GM18867 (cell line): ENCODE measurements around the gene ANKMY1.
A peak's percentile ranks its signal among the peaks of the same experiment; 100 is the strongest.

Experiments used
- ATAC-seq: cut with Tn5 transposase; IDR thresholded peaks from one replicate; pipeline ENCODE4 v1.9.1; 2021; ENCODE audit warnings: mild to moderate bottlenecking, moderate library complexity; ENCODE audit not compliant: unreplicated experiment

The ANKMY1 gene

DNA sequence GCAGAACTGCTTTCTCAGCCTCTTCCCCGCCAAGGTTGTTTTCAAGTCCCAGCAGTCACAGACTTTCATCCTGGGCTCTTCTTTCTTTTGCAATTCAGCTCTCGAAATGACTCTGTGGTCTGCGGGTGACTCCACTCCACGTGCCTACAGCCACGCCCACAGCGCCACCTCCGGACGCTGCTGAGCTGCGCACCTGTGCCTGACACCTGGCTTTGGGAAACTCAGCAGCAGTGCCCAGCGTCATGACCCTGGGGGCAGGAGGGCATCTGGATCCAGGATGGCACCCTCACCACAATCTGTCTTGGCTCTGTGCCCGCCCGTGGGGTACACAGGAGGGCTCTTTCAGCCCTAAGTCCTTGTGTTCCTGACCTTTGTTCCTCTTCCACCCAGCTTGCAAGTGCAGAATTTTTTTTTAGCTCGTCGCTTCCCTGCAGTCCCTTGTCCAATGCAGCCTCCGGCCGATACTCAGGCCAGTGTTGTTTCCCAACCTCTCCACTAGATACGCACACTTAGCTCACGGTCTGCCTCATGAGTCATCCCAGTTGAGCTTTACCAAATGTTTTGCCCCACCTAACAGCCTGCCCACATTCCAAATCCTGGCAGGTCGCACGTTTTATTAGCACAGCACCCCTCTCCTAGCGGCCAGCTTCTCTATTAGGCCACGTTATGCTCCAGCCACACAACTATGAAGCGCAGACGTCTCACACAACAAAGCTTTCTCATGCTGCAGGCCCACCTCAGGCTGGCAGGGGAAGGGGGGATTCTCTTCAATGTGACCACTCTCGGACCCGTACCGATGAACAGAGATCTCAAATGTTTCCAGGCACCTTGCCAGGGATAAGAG, 22.2 kb upstream of the ANKMY1 start:
- ATAC-seq = peak; percentile 47

DNA sequence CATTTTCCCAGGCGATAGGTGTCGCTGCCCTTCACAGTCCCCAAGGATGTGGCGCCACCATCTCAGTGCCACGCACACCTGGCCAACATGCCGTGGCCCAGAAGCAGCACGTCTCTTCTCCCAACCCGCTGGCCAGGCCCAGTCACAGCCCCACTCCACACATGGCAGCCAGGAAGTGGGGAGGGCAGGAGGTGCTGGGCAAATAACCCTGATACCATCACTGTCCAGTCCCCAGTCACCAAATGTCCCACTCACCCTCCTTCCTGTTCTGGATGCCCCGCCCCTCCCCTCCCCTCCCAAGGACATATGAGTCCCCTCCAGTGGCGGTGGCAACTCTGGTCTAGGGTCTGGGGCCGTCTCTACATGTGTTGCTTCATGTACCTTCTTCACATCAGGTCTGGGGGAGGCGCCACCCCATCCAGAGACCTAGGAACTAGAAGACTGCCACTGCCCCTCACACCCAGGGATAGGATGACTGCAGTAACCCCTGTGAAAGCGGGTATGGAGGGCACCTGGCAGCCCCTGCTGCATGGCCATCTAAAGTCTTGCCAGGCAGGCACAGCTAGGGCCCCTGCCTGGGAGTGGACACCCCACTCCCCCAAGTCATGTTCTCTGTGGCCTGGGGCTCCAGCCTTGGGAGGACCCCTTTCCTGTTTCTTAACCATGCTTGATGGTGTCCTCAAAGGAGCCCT, 21.4 kb upstream of the ANKMY1 start:
- no peak for ATAC-seq

DNA sequence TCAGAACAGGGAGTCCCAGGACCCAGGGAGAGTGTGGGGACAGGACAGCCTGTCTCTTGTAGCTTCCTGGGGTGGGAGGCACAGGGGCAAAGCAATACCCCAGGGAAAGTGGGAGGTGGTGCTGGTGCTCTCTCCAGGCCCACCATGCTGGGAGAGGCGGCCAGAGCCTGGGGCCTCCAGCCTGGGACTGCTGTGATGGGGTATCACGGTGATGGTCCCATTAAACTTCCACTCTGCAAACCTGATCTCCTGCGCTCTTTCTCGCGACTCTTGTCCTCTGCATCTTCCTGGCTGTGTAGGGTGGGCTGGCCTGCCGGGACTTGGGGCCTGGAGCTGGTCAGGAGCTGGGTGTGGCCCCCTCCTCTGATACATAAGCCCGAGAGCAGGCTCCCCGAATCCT, 20.7 kb upstream of the ANKMY1 start:
- ATAC-seq = no peak

DNA sequence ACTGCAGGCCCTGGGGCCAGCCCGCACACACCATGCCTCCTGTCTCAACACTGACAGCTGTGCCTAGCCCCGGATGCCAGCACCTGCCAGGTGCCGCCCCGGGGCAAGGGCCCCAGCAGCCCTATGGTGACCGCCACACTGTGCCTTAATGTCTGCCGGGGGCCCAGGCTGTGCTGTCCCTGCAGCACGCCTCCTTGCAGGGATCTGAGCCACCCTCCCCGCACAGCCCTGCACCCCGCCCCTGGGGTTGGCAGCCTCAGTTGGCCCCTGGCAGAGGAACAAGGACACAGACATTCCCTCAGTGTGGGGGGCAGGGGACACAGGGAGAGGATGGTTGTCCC, 20.3 kb upstream of the ANKMY1 start:
- no peak for ATAC-seq

DNA sequence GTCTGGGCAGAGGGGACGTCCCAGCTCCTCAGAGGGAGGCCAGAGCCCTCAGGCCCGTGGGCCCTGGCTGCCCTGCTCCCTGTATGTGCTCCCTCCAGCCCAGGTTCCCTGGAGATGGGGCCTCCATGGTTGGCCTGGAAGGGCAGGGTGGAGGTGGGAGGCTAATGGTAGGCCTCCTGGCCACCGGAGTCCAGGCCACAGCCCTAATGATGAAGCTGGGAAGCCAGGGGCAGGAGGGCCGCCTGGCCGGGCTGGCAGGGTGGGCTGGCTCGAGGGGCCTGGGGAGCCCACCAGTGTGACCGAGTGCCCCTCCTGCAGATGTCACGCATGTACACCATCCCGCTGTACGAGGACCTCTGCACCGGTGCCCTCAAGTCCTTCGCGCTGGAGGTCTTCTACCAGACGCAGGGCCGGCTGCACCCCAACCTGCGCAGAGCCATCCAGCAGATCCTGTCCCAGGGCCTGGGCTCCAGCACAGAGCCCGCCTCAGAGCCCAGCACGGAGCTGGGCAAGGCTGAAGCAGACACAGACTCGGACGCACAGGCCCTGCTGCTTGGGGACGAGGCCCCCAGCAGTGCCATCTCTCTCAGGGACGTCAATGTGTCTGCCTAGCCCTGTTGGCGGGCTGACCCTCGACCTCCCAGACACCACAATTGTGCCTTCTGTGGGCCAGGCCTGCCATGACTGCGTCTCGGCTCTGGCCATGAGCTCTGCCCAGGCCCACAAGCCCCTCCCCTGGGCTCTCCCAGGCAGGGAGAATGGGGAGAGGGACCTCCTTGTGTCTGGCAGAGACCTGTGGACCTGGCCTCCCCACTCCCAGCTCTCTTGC, 19.7 kb upstream of the ANKMY1 start:
- ATAC-seq = no peak

DNA sequence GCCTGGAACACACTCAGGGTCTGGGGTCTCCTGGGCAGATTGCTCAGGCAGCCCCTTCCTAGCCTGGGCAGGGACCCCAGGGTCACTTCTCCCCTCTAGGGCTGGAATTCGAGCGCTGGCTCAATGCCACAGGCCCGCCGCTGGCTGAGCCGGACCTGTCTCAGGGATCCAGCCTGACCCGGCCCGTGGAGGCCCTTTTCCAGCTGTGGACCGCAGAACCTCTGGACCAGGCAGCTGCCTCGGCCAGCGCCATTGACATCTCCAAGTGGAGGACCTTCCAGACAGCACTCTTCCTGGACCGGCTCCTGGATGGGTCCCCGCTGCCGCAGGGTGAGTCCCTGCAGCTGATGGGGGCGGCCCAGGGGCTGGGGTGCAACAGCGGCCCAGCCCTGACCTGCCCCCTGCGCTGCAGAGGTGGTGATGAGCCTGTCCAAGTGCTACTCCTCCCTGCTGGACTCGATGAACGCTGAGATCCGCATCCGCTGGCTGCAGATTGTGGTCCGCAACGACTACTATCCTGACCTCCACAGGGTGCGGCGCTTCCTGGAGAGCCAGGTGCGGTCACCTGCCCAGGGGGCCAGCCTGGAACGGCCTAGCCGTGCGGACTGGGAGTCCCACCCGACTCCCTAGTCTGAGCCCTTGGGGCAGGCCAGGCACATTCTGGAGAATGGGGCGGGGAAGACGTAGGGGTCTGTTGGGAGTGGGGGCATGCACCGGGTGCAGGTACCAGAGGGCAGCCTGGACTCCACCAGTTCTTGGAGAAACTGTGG, 18.8 kb upstream of the ANKMY1 start:
- no peak for ATAC-seq

DNA sequence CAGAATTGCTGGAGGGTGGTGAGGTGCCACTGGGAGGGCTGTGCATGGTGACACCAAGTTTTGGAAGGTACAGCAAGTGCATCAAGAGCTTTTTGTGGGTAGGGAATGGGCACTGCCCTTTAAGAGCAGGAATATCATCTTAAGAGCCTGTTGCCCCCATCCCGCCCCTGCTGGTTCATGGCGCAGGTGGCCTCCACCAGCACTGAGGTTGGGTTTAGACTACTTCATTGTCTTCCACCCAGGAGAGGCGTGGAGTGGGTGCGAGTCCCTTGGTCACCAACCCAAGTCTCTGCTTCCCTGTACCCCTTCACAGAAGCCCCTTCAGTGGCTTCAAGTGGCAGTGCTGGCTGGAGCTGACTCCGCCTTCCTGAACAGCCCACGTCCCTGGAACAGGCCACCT, 18.2 kb upstream of the ANKMY1 start:
- ATAC-seq = no peak

DNA sequence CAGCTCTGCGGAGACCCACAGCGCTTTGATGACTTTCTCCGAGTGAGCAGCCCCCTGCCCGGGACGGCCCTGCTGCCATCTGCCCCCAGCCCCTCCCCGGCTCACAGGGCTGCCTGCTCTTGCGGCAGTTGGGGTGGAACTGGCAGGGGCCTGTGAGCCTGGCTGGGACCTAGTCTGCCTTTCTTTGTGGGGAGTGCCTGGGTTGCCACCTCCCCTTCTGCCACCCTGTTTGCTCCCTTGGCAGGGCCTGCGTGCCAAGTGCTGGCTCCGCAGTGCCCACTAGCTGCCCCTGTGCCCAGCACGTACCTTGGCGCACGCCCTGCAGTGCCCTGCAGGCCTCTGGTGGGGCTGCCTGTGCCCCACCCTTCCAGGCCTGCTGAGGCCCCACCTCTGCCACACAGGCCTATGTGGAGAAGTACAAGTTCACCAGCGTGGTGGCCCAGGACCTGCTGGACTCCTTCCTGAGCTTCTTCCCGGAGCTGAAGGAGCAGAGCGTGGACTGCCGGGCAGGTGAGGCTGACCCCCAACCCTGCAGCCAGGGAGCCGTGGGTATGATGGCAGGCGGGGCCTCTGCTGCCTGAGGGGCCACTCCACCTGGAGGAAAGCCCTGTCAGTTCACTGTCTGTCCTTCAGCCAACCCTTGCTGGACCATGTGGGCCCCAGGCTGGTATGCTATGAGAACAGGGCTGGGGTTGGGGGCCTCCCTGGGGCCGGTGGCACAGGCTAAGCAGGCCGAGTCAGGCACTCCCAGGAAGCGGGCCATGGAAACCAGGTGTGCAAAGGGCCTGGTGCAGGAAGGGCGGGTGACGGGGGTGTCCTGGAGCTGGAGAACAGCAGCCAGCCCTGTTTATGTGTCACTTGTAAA, 17.5 kb upstream of the ANKMY1 start:
- ATAC-seq = no peak

DNA sequence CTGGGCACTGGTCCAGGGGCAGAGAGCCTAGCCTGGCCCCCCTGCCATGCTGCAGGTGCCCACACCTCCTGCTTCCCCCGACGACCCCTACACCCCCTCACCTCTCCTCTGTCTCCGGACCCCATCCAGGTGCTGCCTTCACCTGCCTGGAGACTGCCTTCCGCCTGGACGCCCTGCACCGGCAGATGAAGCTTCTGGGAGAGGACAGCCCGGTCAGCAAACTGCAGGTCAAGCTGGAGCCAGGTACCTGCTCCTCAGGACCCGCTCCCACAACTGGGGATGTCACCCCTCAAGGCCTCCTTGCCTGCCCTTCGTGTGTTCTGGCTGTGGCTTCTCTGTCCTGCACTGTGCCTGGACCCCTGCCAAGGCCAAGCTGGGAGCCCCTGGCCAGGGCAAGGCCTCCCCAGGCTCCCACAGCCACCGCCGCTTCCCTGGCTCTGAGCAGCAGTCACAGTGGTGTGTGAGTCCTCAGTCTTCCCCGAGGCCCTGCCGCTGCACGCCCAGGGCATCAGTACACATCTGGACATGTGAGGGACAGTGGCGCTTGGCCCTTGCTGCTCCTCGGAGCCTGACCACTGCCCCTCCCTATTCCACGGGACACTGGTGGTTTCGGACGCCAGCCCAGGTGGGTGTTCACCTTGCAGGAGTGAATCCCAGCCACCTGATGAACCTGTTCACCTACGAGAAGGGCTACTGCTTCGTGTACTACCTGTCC, 16.8 kb upstream of the ANKMY1 start:
- ATAC-seq = no peak

DNA sequence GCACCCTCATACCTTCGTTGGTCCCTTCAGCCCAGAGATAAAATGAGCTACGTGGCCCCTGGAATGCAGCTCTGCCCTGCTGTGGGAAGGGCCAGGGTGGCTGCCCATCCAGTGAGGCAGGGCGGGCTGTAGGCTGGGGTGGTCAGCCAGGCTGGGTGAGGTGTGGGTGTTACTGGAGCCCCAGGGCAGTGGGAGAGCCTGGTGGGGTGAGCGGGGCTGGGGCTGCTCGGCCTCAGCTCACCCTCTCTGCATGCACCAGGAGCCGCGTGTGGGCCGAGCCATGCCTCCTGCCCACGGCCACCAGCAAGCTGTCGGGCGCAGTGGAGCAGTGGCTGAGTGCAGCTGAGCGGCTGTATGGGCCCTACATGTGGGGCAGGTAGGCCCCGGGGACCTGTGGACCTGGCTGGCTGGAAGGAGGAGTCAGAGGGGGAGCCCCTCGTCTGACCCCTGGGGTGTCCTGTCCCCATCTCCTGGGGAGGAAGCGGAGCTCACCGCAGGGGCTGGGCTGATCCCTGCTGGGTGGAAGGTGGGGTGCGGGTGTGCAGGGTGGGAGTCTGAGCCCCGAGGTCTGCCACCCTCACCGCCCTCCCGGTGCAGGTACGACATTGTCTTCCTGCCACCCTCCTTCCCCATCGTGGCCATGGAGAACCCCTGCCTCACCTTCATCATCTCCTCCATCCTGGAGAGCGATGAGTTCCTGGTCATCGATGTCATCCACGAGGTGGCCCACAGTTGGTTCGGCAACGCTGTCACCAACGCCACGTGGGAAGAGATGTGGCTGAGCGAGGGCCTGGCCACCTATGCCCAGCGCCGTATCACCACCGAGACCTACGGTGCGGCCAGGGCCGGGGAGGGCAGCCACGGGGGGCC, 16.0 kb upstream of the ANKMY1 start:
- no peak for ATAC-seq

DNA sequence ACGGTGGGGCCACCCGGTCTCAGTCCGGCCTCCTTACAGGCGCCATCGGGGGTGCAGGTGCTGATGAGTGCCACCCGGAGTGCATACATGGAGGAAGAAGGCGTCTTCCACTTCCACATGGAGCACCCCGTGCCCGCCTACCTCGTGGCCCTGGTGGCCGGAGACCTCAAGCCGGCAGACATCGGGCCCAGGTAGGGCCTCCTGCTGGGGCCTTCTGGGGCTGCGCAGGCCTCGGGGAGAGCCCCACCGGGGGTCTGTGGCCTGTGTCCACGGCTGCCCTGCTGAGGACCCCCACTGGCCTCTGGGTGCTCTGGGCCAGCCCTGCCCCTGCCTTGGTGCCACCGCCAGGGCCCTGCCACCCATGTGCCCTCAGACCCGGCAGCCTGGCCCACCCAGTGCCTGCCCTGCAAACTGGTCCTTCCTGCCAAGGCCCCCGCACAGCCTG, 15.3 kb upstream of the ANKMY1 start:
- no peak for ATAC-seq

DNA sequence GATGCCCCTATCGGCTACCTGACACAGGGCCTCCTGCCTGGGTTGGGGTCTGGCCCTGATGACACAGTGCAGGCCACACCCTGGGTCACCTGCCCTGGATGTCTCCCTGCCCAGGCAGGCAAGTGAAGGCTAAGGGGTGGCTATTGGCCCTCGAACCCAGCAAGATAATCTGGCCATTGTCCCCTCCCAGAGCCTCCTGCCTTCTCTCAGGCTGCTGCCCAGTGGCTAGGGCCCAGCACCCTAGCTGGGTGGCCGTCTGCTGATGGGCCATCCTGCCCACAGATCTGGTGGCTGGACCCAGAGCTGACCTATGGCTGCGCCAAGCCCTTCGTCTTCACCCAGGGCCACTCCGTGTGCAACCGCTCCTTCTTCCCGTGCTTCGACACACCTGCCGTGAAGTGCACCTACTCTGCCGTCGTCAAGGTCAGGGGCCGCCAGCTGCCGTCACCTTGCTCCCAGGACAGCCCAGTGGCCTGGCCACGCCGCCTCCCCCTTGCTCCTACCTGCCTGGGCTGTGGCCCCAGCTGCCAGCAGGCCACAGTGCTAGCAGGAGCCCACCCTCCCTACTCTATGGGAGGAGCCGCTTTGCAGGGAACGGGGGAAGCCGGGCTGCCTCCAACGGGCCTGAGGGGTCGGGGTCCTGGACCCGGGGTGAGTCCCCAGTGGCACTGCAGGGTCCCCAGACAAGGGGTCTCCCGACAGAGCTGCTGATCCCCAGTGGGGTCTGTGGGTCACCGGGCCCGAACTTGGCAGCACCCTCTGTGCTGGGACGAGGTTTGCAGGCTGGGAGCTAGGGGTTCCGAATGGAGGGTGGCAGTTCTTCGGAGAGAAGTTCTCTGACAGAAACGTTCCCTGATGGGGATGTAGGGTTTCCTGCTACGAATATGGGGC, 14.6 kb upstream of the ANKMY1 start:
- no peak for ATAC-seq

DNA sequence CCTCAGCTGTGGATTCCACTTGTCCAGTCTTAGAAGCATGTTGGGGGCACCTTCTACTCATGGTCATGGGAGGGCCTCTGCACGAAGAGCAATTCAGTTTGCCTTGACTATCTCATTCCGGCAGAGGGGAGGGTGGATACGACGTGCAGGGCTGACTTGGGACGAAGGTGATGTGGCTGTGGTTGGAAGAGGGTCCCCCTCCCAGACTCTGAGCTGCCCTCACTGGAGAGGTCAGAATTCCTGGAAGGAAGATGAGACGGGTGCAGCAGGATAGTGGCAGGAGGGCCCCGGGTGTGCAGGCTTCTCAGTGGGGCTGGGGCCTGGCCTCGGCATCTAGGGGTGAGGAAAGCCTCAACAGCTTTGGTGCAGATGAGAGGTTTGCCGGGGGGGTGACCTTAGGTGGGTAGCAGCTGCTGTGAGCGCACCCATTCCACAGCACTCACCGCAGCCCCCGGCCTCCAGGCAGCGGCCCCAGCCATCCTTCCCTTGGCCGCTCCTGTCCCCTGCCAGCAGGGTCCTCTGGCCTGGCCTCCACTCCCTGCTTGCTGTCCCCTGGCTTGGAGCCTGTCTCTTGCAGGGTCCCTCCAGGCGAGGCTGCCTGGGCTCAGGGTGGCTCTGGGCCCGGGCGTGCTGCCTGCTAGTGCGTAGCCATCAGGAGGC, 13.7 kb upstream of the ANKMY1 start:
- ATAC-seq = no peak

DNA sequence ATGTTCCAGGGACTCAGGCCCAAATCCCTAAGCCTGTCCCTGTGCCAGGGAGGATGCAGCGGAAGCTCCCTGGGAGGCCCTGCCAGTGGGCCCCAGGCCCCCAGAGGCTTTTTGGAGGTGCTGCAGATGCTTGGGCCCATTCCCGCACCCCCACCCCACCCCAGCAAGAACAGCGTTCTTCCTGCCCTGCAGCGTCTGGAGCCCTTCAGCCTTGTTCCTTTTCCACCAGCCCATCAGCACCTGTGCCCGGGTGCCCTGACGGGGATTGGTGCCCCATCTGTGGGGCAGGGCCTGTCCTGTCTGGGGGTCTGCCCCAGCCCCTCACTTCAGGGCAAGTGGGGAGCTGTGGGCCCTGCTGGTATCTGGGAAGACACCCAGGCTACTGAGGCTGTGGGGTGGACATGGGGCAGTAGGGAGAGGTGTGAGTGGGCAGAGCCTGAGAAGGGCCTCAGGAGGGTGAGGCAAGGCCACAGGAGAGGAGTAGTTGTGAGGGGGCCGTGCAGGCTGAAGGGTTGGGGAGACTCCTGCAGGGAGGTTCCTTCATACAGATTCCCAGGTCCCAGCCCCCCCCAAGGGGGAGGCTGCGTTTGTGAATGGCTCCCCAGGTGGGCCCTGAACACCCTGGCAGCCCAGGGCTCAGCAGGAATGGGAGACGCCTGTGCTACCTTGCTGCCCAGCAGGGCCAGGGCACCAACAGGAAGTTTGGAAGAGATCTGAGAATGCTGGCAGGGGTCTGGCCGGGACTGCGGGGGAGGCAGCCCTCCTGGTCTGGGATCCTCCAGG, 12.9 kb upstream of the ANKMY1 start:
- ATAC-seq = no peak

DNA sequence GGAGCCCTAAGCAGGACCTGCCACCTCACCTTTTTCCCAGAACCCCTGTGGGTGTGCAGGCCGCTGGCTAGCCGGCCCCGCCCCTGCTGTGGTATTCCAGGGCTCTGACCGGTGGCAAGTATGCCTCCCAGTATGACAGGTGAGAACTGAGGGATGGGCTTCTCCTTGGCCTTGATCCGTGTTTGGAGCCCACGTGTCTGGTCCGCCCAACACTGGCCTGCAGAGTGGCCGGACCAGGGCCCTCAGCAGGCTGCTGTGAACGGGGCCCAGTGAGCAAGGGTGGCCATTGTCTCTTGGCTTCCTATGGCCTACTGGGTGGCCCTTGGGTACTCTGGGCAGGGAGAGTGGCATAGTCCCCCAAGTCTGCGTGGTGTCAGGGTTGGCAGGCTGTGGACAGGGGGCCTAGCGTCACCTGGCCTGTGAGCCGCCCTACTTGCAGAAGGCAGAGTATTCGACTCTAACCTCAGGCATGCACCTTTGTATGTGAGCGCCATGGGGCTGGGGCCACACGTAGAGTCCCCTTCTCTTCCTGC, 12.3 kb upstream of the ANKMY1 start:
- no peak for ATAC-seq

DNA sequence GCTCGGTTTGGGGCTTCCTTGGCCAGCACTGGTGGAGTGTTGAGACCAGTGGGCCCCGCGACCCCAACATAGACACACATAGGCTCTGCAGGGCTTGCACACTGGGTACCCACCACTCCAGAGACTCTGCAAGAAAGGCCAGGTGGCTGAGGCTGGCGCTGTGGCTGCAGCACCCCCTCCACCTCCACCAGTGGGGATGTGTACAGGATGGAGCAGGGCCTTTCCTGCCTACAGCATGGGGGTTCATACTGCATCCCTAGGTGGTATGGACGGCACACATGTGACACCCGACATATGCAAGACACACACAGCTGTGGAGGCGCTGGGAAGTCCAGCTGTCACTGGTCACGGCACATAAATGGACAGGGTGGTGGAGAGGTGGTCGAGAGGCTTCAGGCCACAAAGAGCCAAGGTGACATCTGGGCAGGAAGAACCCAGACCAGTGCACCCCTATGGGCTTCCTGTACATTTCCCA, 11.8 kb upstream of the ANKMY1 start:
- no peak for ATAC-seq
